H1 (cell line): ENCODE results near the gene DPP3. TPM values are rescaled to one million over a fixed set of nuclear protein-coding genes. Genes with fewer than 3 reads are reported as not detected.
"Not testable (repeated sequence)": the region's sequence is repeated elsewhere in the genome, so short reads cannot be mapped to it uniquely, and the experiment has no call there.

Source experiments
- CTCF ChIA-PET: fragments of 300-600 bp; sonication (Branson Sonifier 250); formaldehyde crosslinking; loops from one replicate; lab custom pipeline; 2021; ENCODE audit not compliant: partially characterized antibody; lab: Charles Lee
- POLR2A ChIA-PET: fragments of 300-600 bp; sonication (Branson Sonifier 250); formaldehyde crosslinking; loops from one replicate; lab custom pipeline; 2021; ENCODE audit warnings: inconsistent platforms; ENCODE audit not compliant: partially characterized antibody; lab: Charles Lee
- DNase-seq, 2 experiments: peaks; one replicate each; pipeline versions ENCODE4 v3.0.0 to v3.0.0-alpha.2; 2010 to 2022; ENCODE audit warnings: low spot score in 2 of 2, low read depth in 1 of 2, mixed read lengths in 1 of 2
- FAIRE-seq: peaks from 2 replicates; lab custom pipeline; 2011; peaks lifted over from hg19 to GRCh38; lab: Jason Lieb, UNC
- H2AFZ ChIP-seq: 2 replicates; pipeline ENCODE4 v1.8.1; 2012; ENCODE audit warnings: low read length, inconsistent platforms
- H2AK5ac ChIP-seq: 2 replicates; pipeline ENCODE4 v1.6.1; 2013; ENCODE audit warnings: low read depth, low read length
- H2BK120ac ChIP-seq: replicated peaks from 2 replicates; pipeline ENCODE3; 2013; ENCODE audit warnings: low read depth, low read length, inconsistent platforms
- H2BK12ac ChIP-seq: 2 replicates; pipeline ENCODE4 v1.6.1; 2013; ENCODE audit warnings: low read depth, low read length
- H2BK15ac ChIP-seq: 2 replicates; pipeline ENCODE4 v1.6.1; 2013; ENCODE audit warnings: low read length
- H2BK20ac ChIP-seq: 2 replicates; pipeline ENCODE4 v1.6.1; 2013; ENCODE audit warnings: low read length
- H2BK5ac ChIP-seq: 2 replicates; pipeline ENCODE4 v1.6.1; 2013; ENCODE audit warnings: low read depth, low read length
- H3K14ac ChIP-seq: 2 replicates; pipeline ENCODE4 v1.6.1; 2013; ENCODE audit warnings: inconsistent platforms; ENCODE audit not compliant: insufficient read length
- H3K18ac ChIP-seq: 2 replicates; pipeline ENCODE4 v1.6.1; 2013; ENCODE audit warnings: low read length; ENCODE audit errors: extremely low read depth
- H3K23ac ChIP-seq: 2 replicates; pipeline ENCODE4 v1.6.1; 2013; ENCODE audit warnings: inconsistent platforms; ENCODE audit not compliant: insufficient read length
- H3K23me2 ChIP-seq: 2 replicates; pipeline ENCODE4 v1.6.1; 2013; ENCODE audit warnings: low read depth, low read length
- H3K27ac ChIP-seq: 2 replicates; pipeline ENCODE4 v1.6.1; 2011; ENCODE audit warnings: low read depth, low read length, inconsistent platforms
- H3K27me3 ChIP-seq, 4 experiments: replicated peaks in 1 of 4; 1 replicate in 1 of 4; 2 replicates in 3 of 4; pipeline versions ENCODE4 v1.6.1 to v1.8.1; 2011 to 2013; ENCODE audit warnings: low read length in 3 of 4, mild to moderate bottlenecking in 3 of 4, inconsistent platforms in 2 of 4, mixed read lengths in 2 of 4, moderate library complexity in 1 of 4; ENCODE audit not compliant: control insufficient read depth in 3 of 4, insufficient read depth in 3 of 4; ENCODE audit errors: extremely low read depth in 1 of 4
- H3K36me3 ChIP-seq, 4 experiments: 2 replicates each; pipeline versions ENCODE4 v1.6.1 to v1.8.1; 2011 to 2013; ENCODE audit warnings: mild to moderate bottlenecking in 4 of 4, low read length in 3 of 4, moderate library complexity in 2 of 4, control low read depth in 1 of 4, inconsistent platforms in 1 of 4; ENCODE audit not compliant: insufficient read depth in 4 of 4, control insufficient read depth in 2 of 4
- H3K4ac ChIP-seq: replicated peaks from 2 replicates; pipeline ENCODE3; 2013; ENCODE audit warnings: low read length, low read depth, mixed read lengths, inconsistent platforms; ENCODE audit not compliant: insufficient read length
- H3K4me1 ChIP-seq, 4 experiments: replicated peaks in 1 of 4; 1 replicate in 1 of 4; 2 replicates in 3 of 4; pipeline versions ENCODE4 v1.6.1 to v1.8.1; 2011 to 2013; ENCODE audit warnings: low read length in 3 of 4, inconsistent platforms in 2 of 4, mixed read lengths in 1 of 4; ENCODE audit not compliant: insufficient read depth in 4 of 4, control insufficient read depth in 3 of 4
- H3K4me2 ChIP-seq, 2 experiments: 2 replicates each; pipeline versions ENCODE4 v1.6.1 to v1.8.1; 2011 to 2013; ENCODE audit warnings: low read depth in 2 of 2, low read length in 2 of 2, control low read depth in 1 of 2, inconsistent platforms in 1 of 2, mild to moderate bottlenecking in 1 of 2; ENCODE audit not compliant: insufficient read depth in 1 of 2
- H3K4me3 ChIP-seq, 4 experiments: fragments of 200-600, 300-600 bp in 1 of 4; sonication (generic), shearing (Covaris generic), sonication (Bioruptor Twin) in 1 of 4; 2 replicates each; pipeline versions ENCODE4 v1.5.1 to v1.8.1; 2011 to 2016; ENCODE audit warnings: low read length in 4 of 4, low read depth in 3 of 4, control low read depth in 2 of 4, inconsistent platforms in 2 of 4, mild to moderate bottlenecking in 2 of 4, mixed read lengths in 1 of 4, moderate library complexity in 1 of 4; ENCODE audit not compliant: insufficient read depth in 2 of 4; ENCODE audit errors: extremely low read depth in 1 of 4
- H3K56ac ChIP-seq: replicated peaks from 2 replicates; pipeline ENCODE3; 2013; ENCODE audit warnings: low read depth, mild to moderate bottlenecking, mixed read lengths, low read length, inconsistent platforms; ENCODE audit not compliant: insufficient read length
- H3K79me1 ChIP-seq: 2 replicates; pipeline ENCODE4 v1.6.1; 2013; ENCODE audit warnings: low read depth, low read length, control low read depth
- H3K79me2 ChIP-seq, 2 experiments: 2 replicates each; pipeline versions ENCODE4 v1.6.1 to v1.8.1; 2012 to 2013; ENCODE audit warnings: low read length in 2 of 2, mild to moderate bottlenecking in 2 of 2, inconsistent platforms in 1 of 2; ENCODE audit not compliant: insufficient read depth in 2 of 2, control insufficient read depth in 1 of 2
- H3K9ac ChIP-seq, 4 experiments: replicated peaks in 1 of 4; 1 replicate in 1 of 4; 2 replicates in 3 of 4; pipeline versions ENCODE4 v1.6.1 to v1.8.1; 2011 to 2013; ENCODE audit warnings: low read depth in 3 of 4, low read length in 3 of 4, control low read depth in 2 of 4, mild to moderate bottlenecking in 2 of 4, moderate library complexity in 2 of 4, inconsistent platforms in 1 of 4; ENCODE audit errors: extremely low read depth in 1 of 4
- H3K9me3 ChIP-seq, 2 experiments: 2 replicates each; pipeline versions ENCODE4 v1.6.1 to v1.8.1; 2012 to 2013; ENCODE audit warnings: mild to moderate bottlenecking in 2 of 2, moderate library complexity in 2 of 2, control low read depth in 1 of 2, inconsistent platforms in 1 of 2, low read depth in 1 of 2, low read length in 1 of 2, mixed read lengths in 1 of 2; ENCODE audit not compliant: insufficient read depth in 2 of 2
- H4K20me1 ChIP-seq, 2 experiments: replicated peaks in 1 of 2; 2 replicates each; pipeline versions ENCODE3 to v1.8.1; 2011 to 2013; ENCODE audit warnings: inconsistent platforms in 2 of 2, low read length in 2 of 2, mild to moderate bottlenecking in 1 of 2; ENCODE audit not compliant: insufficient read depth in 2 of 2, control insufficient read depth in 1 of 2
- H4K5ac ChIP-seq: 2 replicates; pipeline ENCODE4 v1.6.1; 2013; ENCODE audit warnings: low read length, low read depth, mixed read lengths, inconsistent platforms; ENCODE audit not compliant: insufficient read length
- H4K8ac ChIP-seq: 2 replicates; pipeline ENCODE4 v1.8.0; 2013; ENCODE audit warnings: mild to moderate bottlenecking, moderate library complexity, low read length, inconsistent platforms; ENCODE audit not compliant: insufficient read depth; ENCODE audit errors: extremely low read depth
- H4K91ac ChIP-seq: replicated peaks from 2 replicates; pipeline ENCODE3; 2013; ENCODE audit warnings: low read length, mixed read lengths, inconsistent platforms; ENCODE audit not compliant: insufficient read length
- WGBS, 2 experiments: shearing (Covaris generic) in 1 of 2; methylation state at CpG; one replicate each; pipeline versions ENCODE4 v1.1.6 to v1.1.7; 2013 to 2015; ENCODE audit warnings: low lambda C conversion rate in 2 of 2, mixed read lengths in 2 of 2, inconsistent platforms in 1 of 2, low coverage in 1 of 2, missing lambda C conversion rate in 1 of 2; ENCODE audit not compliant: insufficient replicate concordance in 2 of 2, insufficient coverage in 1 of 2, insufficient read length in 1 of 2; ENCODE audit errors: extremely low coverage in 1 of 2, missing lambda C conversion rate in 1 of 2; 5-methylcytosine and 5-hydroxymethylcytosine counted together
- polyA plus RNA-seq, 7 experiments: library from polyadenylated mRNA; depleted of rRNA in 3 of 7; stranded (reverse) in 5 of 7; unstranded in 2 of 7; fragments of >200 nt in 5 of 7; fragments of 200-250 nt in 2 of 7; gene quantifications; 1 replicate in 5 of 7; 2 replicates in 1 of 7; 4 replicates in 1 of 7; pipeline versions ENCODE4 v1.2.1 to v1.2.3, GENCODE V29; 2011 to 2013; ENCODE audit warnings: missing spikeins in 2 of 7, mixed read lengths in 2 of 7
- total RNA-seq: library from RNA; stranded (reverse); fragmentation: NEBNext Ultra II Directional; extraction: Animal tissue kit (Norgen Biotek cat#: 25700); gene quantifications from 2 replicates; pipeline ENCODE4 v1.2.1, GENCODE V29; 2021

Gene DPP3
- total and polyA plus RNA-seq, 2 of the 8 experiments (the other 6 are each of a cell fraction or from before 2014, with no cell fraction given): 75.1 to 82.7 TPM

DNA sequence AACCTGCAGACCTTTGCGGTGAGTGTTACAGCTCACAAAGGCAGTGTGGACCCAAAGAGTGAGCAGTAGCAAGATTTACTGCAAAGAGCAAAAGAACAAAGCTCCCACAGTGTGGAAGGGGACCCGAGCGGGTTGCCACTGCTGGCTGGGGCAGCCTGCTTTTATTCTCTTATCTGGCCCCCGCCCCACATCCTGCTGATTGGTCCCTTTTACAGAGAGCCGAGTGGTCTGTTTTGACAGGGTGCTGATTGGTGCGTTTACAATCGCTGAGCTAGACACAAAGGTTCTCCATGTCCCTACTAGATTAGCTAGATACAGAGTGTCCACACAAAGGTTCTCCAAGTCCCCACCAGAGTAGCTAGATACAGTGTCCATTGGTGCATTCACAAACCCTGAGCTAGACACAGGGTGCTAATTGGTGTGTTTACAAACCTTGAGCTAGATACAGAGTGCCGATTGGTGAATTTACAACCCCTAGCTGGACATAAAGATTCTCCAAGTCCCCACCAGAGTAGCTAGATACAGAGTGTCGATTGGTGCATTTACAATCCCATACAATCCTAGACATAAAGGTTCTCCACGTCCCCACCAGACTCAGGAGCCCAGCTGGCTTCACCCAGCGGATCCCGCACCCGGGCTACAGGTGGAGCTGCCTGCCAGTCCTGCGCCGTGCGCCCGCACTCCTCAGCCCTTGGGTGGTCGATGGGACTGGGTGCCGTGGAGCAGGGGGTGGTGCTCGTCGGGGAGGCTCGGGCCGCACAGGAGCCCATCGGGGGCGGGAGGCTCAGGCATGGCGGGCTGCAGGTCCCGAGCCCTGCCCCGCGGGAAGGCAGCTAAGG is 39.9 kb upstream of the DPP3 start:
- ChIA-PET POLR2A (interaction anchor here (0.7 to 2.3 kb wide), 6 partner anchors 19 to 241 kb away, joined by 3 to 15 read pairs (median 4); partner anchors contain the start of genes DPP3 and NPAS4), CTCF (interaction anchor here (0.6 to 13.7 kb wide), 17 partner anchors 10 to 1345 kb away, joined by 3 to 259 read pairs (median 4); partner anchors contain the start of gene NPAS4)

More for the DNA sequence above, 39.9 kb upstream of the DPP3 start:
- not testable (repeated sequence) for H3K4me3 ChIP-seq, H3K56ac ChIP-seq, H4K8ac ChIP-seq, H3K18ac ChIP-seq, H2BK5ac ChIP-seq, H4K91ac ChIP-seq, H3K79me2 ChIP-seq, DNase-seq, H3K9ac ChIP-seq, H3K14ac ChIP-seq, H3K27ac ChIP-seq, H2AFZ ChIP-seq, H4K5ac ChIP-seq, H3K4ac ChIP-seq, H2BK120ac ChIP-seq, FAIRE-seq, H2AK5ac ChIP-seq, H3K27me3 ChIP-seq, H3K23ac ChIP-seq, H4K20me1 ChIP-seq, H2BK15ac ChIP-seq, H3K79me1 ChIP-seq, H2BK20ac ChIP-seq, H3K4me1 ChIP-seq, H3K4me2 ChIP-seq, H2BK12ac ChIP-seq, H3K23me2 ChIP-seq
- H3K36me3 ChIP-seq: peaks cover 8 to 18% (median 14%) of the 10 kb centered on the region in 4 experiments; a peak in 7 of 8 replicates
- H3K9me3 ChIP-seq: peaks cover 15 to 16% of the 10 kb centered on the region in 2 experiments
- 93% methylated on average over 17 of the region's 29 CpGs; no CpG with 5 or more reads in 1 of the 2 experiments for WGBS, 2 experiments
